Measurements from ENCODE around the gene CNDP1.
A peak's percentile ranks its signal among the peaks of the same experiment; 100 is the strongest.
"Not testable (repeated sequence)": the region's sequence is repeated elsewhere in the genome, so short reads cannot be mapped to it uniquely, and the experiment has no call there.

Gene CNDP1

GRCh38 chr18:74546751-74547530, 12.6 kb downstream of the CNDP1 start:
- DNase-seq (ENCODE audit: low read depth): no peak

- DNase-seq (ENCODE audit: low read depth): no peak
Observed at GRCh38 chr18:74547860-74548259, 13.6 kb downstream of the CNDP1 start.

GRCh38 chr18:74549591-74550104, 15.3 kb downstream of the CNDP1 start:
- DNase-seq (ENCODE audit: low read depth): no peak

DNA sequence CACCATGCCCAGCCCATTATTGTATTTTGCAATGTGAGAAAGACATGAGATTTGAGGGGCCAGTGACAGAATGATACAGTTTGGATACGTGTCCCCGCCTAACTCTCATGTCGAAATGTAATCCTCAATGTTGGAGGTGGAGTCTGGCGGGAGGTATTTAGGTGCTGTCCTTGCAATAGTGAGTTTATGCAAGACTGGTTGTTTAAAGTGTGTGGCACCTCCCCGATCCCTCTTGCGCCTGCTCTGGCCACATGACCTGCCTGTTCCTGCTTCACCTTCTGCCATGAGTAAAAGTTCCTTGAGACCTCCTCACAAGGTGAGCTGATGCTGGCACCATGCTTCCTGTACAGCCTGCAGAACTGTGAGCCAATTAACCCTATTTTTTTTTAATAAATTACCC, 16.6 kb downstream of the CNDP1 start:
- DNase-seq (ENCODE audit: low read depth): no peak

DNA sequence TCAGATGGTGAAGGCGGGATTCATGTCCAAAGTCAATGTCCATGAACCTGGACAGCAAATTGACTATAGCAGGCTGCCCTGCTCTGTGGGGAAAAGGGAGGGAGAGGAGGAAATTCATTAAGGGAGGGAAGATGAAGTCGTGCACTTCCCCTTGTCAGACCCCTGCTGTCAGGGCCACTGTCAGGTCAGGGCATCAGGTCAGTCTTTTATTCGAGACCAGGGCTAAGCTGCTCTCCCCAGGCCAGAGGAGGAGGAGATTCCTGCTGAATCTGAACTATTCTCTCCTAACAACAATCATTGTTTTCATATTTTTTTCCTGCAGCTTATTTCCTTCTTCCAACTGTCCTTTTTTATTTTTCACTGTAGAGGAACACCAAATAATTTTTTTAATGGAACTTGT, 17.2 kb downstream of the CNDP1 start:
- no peak for DNase-seq (ENCODE audit: low read depth)

DNA sequence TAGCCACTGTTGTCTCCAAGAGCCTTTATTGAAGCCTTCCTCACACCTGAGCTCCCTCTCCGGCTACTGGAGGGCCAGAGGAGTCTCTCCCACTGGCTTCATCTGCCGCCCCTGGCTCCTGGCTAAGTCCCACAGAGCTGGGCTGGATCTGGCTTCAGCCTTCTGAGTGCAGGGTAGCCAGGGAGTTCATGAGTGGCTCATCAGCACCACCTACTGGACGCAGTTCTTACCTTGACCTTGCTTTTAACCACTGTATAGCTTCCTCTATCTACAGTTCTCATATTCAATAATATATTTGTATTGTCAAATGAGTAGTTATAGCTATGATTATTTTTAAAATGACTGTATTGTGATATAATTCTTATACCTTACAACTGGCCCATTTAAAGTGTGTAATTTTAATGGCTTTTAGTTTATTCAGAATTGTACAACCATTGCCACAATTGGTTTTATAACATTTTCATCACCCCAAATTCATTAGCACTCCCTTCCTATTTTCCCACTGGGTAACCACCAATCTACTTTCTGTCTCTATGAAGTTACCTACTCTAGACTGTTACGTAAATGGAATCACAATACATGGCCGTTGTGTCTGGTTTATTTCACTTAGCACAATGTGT, 17.7 kb downstream of the CNDP1 start:
- peak; percentile 56 for DNase-seq (ENCODE audit: low read depth)

GRCh38 chr18:74556126-74556525, 21.8 kb downstream of the CNDP1 start:
- no peak for DNase-seq (ENCODE audit: low read depth)

GRCh38 chr18:74558096-74558495, 23.8 kb downstream of the CNDP1 start:
- DNase-seq (ENCODE audit: low read depth): no peak

DNA sequence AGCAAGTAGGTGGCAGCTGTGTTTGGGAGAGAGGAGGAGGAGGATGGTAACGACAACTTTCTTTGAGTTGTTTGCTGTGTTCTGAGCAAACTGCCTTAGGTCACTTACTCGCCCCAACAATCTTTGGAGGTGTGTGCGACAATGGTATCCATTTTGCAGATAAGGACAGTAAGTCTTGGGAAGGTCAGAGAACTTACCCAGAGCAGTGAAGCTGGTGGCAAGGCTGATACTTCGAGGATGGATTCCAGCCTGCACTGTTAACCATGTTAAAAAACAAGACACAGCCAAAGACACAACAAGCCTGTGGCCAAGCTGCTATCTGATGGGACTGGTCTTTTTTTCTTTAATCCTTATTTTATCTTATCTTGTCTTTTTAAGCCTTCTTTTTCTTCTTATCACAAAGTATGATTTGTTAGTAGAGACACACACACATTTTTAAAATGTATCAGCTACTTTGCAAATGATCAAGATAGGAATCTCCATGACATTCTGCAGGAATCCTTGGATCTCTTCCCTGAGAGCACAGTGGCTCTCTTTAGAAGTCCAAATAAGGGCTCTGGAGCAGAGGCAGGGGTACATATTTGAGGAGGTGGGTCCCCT, 27.9 kb downstream of the CNDP1 start:
- no peak for DNase-seq (ENCODE audit: low read depth)

DNA sequence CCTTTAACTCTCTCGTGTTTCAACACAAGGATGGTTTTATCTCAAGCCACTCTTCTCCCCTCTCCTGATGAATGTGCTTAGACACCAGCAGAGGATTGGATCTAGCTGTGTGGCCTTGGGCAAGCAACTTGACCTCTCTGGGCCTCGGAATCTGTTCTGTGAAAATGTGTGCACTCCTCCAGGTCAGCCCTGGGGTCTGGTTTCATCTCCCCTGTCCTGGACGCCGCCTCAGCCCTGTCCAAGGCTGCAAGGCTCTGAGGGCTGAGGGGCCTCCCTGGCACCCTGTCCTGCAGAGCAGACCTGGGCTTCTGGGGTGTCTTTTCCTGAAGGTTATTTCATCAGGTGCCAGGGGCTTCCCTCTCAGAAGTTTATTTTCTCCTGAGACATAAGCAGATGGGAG, 28.5 kb downstream of the CNDP1 start:
- DNase-seq (ENCODE audit: low read depth): no peak

- DNase-seq (ENCODE audit: low read depth): no peak
Observed at GRCh38 chr18:74563999-74564398, 29.7 kb downstream of the CNDP1 start.

DNA sequence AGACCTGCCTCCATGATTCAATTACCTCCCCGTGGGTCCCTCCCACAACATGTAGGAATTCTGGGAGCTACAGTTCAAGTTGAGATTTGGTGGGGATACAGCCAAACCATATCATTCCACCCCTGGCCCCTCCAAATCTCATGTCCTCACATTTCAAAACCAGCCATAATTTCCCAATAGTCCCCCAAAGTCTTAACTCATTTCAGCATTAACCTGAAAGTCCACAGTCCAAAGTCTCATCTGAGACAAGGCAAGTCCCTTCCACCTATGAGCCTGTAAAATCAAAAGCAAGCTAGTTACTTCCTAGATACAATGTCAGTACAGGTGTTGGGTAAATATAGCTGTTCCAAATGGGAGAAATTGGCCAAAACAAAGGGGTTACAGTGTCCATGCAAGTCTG, 30.9 kb downstream of the CNDP1 start:
- not testable (repeated sequence) for DNase-seq (ENCODE audit: low read depth)

DNA sequence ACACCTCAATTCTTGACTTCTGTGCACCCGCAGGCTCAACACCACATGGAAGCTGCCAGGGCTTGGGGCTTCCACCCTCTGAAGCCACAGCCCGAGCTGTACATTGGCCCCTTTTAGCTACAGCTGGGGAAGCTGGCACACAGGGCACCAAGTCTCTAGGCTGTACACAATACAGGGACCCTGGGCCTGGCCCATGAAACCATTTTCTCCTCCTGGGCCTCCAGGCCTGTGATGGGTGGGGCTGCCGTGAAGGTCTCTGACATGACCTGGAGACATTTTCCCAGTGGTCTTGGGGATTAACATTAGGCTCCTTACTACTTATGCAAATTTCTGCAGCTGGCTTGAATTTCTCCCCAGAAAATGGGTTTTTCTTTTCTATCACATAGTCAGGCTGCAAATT, 31.7 kb downstream of the CNDP1 start:
- DNase-seq (ENCODE audit: low read depth): not testable (repeated sequence)

DNA sequence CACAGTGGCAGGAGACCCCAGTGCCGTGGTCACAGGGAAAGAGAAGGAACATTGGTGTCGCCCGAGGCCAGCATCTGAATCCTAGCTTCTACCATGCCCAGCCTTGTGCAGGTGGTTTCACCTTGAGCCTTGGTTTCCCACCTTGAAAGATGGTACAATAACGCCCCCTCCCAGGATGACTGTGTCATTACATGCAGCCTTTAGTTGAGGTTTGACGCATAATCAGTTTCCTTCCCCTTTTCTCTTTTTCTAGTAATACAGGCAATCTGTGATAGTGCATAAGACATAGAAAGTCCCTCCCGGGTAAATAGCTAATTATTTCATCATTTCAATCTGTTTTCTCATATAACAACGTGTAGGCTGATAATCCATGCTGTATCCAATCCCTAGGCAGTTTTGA, 33.5 kb downstream of the CNDP1 start:
- no peak for DNase-seq (ENCODE audit: low read depth)

- DNase-seq (ENCODE audit: low read depth): no peak
Observed at GRCh38 chr18:74569401-74569800, 35.1 kb downstream of the CNDP1 start.

- no peak for DNase-seq (ENCODE audit: low read depth)
Observed at GRCh38 chr18:74570266-74570665, 36.0 kb downstream of the CNDP1 start.

DNA sequence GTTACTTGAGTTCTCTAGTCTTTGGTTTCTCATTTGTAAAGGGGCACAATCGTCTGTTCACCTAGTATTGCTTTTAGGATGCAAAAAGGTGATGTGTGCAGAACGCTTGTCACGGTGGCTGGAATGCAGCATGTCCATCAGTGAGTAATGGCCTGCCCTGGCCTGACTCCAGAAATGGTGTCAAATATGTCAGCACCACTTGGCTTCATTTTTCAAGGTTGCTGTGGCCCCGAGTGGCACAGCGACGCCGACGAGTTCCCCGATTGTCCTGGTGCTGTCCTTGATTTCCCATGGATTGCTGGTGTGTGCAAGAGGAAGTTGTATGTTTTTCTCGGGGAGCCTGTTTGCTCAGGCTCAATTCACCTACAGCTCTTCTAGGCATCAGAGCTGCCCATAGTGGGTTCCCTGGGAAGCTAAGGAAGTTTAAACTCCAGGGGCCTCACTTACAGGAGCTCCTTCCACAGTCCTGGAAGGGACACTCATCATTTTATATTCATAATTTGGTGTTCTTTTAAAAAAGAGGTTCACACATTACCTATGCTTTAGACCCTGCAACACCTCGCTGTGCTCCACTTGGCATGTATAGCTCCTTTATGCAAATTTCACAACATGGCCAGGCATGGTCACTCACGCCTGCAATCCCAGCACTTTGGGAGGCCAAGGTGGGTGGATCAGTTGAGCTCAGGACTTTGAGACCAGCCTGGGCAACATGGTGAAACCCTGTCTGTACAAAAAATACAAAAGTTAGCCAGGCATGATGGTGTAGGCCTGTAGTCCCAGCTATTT, 37.8 kb downstream of the CNDP1 start:
- no peak for DNase-seq (ENCODE audit: low read depth)

- no peak for DNase-seq (ENCODE audit: low read depth)
Observed at GRCh38 chr18:74573053-74573452, 38.8 kb downstream of the CNDP1 start.

- DNase-seq (ENCODE audit: low read depth): no peak
Observed at GRCh38 chr18:74574916-74575315, 40.6 kb downstream of the CNDP1 start.

DNA sequence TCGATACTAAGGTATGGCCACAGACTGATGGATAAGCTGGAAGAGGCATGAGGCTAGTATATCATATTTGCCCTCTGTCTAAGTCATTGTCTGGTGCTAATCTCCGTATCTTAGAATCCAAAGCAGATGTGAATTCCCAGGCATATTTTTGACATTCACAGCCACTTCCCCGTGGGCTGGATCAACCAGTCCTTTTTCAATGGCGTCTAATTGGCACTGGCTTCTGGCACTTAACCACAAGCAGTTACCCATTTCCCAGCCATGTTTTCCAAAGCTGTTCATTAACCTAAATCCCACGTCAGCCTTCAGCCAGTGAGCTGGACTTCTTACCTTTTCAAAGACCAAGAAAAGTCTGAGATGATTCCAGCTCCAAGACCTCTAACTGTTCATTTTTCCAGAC, 42.7 kb downstream of the CNDP1 start:
- DNase-seq (ENCODE audit: low read depth): no peak

DNA sequence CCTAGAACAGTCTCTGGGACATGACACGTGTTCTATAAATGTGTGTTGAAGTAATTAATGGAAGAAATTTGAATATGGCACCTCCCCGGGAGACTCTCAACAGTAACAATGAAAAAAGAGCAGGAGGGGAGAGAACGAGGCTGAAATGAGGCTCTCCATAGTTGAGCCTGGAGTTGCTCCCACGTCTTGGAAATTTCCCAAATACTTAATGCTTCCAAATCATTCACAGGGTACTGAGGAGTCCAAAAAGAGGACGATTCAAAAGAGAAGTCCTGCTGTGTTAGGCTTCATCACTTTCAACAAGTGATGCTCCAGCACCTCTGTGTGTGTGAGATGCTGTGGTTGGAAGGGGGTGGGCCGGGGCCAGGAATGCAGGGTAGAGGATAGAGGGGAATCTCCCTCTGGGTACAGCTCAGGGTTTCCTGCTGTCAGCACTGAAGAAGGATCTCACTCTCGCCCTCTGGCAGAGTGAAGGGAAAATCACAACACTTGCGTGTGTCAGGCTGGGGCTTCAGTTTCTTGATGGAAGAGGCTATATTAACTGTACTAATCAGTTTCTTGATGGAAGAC, 45.3 kb downstream of the CNDP1 start:
- DNase-seq (ENCODE audit: low read depth): no peak

- DNase-seq (ENCODE audit: low read depth): no peak
Observed at GRCh38 chr18:74582642-74583041, 48.3 kb downstream of the CNDP1 start.
